ENCODE measurements around the gene NUDT21. TPM values are rescaled to one million over a fixed set of nuclear protein-coding genes. Genes with fewer than 3 reads are reported as not detected.

The NUDT21 gene
- total RNA-seq, 4 donors from 2014 or later: 24.3 to 71.5 (median 35.9) TPM

DNA sequence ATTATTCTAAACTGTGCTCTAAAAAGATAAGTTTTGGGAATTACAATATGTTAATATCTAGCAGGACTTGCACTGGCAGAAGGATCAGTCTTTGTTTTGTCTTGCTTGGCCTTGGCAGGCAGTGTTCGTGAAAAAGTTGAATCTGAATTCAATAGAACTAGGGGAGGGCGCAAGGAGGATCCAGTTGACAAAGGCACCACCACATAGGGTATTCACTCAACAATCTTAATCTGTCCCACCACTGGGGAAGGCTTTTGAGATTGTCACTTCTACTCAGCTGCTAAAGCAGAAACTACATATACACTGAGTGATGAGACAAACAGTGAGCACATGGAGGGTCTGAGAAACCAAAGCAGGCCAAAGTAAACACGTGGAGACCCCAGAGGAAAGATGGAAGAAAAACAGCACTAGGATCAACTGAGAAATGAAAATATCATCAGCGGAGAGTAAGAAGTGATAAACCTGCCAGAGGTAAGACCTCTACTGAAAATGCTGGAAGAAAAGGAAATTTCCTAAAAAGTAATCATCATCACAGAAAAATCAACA lies 28.2 kb downstream of the NUDT21 start:
- H3K4me3 ChIP-seq: peak overlapping the region in 3 of 4 donors; percentile 74 to 96 (median 91)
- TF ChIP-seq POLR2A (IDR thresholded peaks at IDR 0.05): no peak
- TF ChIP-seq, protein P1, sequence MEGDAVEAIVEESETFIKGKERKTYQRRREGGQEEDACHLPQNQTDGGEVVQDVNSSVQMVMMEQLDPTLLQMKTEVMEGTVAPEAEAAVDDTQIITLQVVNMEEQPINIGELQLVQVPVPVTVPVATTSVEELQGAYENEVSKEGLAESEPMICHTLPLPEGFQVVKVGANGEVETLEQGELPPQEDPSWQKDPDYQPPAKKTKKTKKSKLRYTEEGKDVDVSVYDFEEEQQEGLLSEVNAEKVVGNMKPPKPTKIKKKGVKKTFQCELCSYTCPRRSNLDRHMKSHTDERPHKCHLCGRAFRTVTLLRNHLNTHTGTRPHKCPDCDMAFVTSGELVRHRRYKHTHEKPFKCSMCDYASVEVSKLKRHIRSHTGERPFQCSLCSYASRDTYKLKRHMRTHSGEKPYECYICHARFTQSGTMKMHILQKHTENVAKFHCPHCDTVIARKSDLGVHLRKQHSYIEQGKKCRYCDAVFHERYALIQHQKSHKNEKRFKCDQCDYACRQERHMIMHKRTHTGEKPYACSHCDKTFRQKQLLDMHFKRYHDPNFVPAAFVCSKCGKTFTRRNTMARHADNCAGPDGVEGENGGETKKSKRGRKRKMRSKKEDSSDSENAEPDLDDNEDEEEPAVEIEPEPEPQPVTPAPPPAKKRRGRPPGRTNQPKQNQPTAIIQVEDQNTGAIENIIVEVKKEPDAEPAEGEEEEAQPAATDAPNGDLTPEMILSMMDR (IDR thresholded peaks at IDR 0.05 in 4 of 5, conservative IDR thresholded peaks at IDR 0.05 in 1 of 5): no peak
- in situ Hi-C loops (cut with MboI; ENCODE audit: low sequenced_read_pairs in 4 of 4) (loop anchor here in 1 of 4 donors (25.0 kb wide), 1 partner anchor 264 kb away; the partner anchor contains the start of gene MT1X), intact Hi-C loops (cut with DNase I; ENCODE audit: low total_unique reads) (loop anchor here (5.0 kb wide), 1 partner anchor 259 kb away; the partner anchor contains the start of gene MT1X)
- H3K4me1 ChIP-seq: peaks cover 52 to 54% of the 10 kb centered on the region in 2 donors
- H3K27me3 ChIP-seq: no peaks in the 10 kb centered on the region
- peak overlapping the region; percentile 87 to 96 (median 96) for H3K27ac ChIP-seq
- no peaks in the 10 kb centered on the region for H3K9me3 ChIP-seq
- ATAC-seq (no peak), DNase-seq (no peak)
- H3K36me3 ChIP-seq: no peaks in the 10 kb centered on the region

DNA sequence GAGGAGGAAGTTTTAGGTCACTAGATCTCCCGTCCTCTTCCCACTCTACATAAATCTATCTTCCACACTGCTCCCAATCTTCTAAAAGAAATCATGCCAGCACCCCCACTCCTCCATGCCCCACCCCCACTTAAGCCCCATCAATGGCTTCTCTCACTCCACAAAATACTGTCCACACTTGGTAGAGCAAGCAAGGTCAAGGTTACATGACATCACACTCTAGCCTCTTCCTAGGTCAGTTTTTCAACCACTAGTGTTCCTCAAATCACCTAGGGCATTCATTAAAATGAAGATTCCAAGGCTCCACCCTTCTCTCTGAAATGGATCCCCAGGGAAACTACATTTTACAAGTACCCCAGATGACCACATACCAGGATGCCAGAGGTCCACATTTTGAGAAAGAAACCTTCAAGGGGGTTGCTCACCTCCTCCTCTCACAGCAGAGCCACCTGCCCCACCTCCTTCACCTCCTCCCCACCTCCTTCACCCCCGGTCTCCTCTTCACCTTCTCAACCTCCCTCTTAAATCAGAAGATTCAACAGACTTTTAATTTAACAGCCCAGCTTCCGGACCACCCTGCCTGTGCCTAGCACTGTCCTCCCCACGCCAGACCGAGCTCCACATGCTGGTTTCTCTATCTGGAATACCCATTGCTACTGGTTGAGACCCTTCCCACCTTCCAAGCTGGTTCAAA lies 29.0 kb downstream of the NUDT21 start:
- in situ Hi-C loops (cut with MboI; ENCODE audit: low sequenced_read_pairs in 4 of 4): loop anchor here in 1 of 4 donors (25.0 kb wide), 1 partner anchor 265 kb away; the partner anchor contains the start of gene MT1X
- H3K27me3 ChIP-seq: no peaks in the 10 kb centered on the region
- peak overlapping the region in 1 of 4 donors; percentile 96 for H3K4me3 ChIP-seq
- H3K4me1 ChIP-seq: peaks cover 54 to 58% of the 10 kb centered on the region in 2 donors
- intact Hi-C loops (cut with DNase I; ENCODE audit: low total_unique reads): loop anchor here (5.0 kb wide), 1 partner anchor 260 kb away; the partner anchor contains the start of gene MT1X
- ATAC-seq: no peak
- TF ChIP-seq, protein P1 (IDR thresholded peaks at IDR 0.05 in 4 of 5, conservative IDR thresholded peaks at IDR 0.05 in 1 of 5): no peak
- no peak for TF ChIP-seq POLR2A (IDR thresholded peaks at IDR 0.05)
- H3K36me3 ChIP-seq: no peaks in the 10 kb centered on the region
- DNase-seq: no peak
- no peaks in the 10 kb centered on the region for H3K9me3 ChIP-seq
- H3K27ac ChIP-seq: peak overlapping the region in 3 of 4 donors; percentile 60 to 96 (median 96)

DNA sequence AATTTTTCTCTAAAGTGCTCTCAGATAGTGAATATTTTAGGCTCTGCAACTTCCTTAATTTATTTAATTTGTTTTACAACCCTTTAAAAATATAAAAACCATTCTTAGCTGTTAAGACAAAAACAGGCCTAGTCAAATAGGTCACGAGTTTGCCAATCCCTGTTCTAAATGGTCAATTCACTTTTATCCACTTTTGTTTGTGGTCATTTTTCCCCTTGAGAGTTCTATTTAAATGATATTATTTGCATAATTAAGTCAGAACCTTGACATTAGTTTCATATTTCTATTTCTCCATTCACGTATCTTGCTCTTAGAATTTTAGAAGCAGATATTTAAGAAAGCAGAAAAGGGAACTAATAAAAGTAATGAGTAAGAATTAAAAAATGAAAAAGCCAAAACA lies 29.8 kb downstream of the NUDT21 start:
- peak overlapping the region in 2 of 4 donors; percentile 60 to 96 for H3K27ac ChIP-seq
- intact Hi-C loops (cut with DNase I; ENCODE audit: low total_unique reads): loop anchor here (5.0 kb wide), 1 partner anchor 261 kb away; the partner anchor contains the start of gene MT1X
- peaks cover 59 to 63% of the 10 kb centered on the region in 2 donors for H3K4me1 ChIP-seq
- H3K9me3 ChIP-seq: no peaks in the 10 kb centered on the region
- no peaks in the 10 kb centered on the region for H3K27me3 ChIP-seq
- ATAC-seq (no peak), DNase-seq (no peak)
- TF ChIP-seq, protein P1 (IDR thresholded peaks at IDR 0.05 in 4 of 5, conservative IDR thresholded peaks at IDR 0.05 in 1 of 5): no peak
- no peak for TF ChIP-seq POLR2A (IDR thresholded peaks at IDR 0.05)
- in situ Hi-C loops (cut with MboI; ENCODE audit: low sequenced_read_pairs in 4 of 4): loop anchor here in 1 of 4 donors (25.0 kb wide), 1 partner anchor 266 kb away; the partner anchor contains the start of gene MT1X
- no peaks in the 10 kb centered on the region for H3K36me3 ChIP-seq
- no peak overlapping the region for H3K4me3 ChIP-seq

DNA sequence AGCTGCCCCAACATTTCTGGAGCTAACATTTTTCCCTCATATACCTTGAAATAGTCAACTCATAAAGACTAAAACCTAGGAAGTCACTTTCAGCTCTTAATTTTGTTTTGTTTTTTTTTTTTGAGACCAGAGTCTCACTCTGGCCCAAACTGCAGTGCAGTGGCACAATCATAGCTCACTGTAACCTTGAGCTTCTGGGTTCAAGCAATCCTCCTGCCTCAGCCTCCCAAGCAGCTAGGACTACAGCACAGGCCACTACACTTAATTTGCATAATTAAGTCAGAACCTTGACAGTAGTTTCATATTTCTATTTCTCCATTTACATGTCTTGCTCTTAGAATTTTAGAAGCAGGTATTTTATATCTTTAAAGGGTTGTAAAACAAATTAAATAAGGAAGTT lies 30.5 kb downstream of the NUDT21 start:
- Histone ChIP-seq H3K27me3 (no peaks in the 10 kb centered on the region), H3K27ac (peak overlapping the region; percentile 54 to 96 (median 60)), H3K4me3 (no peak overlapping the region), H3K9me3 (no peaks in the 10 kb centered on the region), H3K36me3 (no peaks in the 10 kb centered on the region), H3K4me1 (peaks cover 66 to 70% of the 10 kb centered on the region in 2 donors)
- no peak for ATAC-seq
- in situ Hi-C loops (cut with MboI; ENCODE audit: low sequenced_read_pairs in 4 of 4): loop anchor here in 1 of 4 donors (25.0 kb wide), 1 partner anchor 267 kb away; the partner anchor contains the start of gene MT1X
- no peak for DNase-seq
- intact Hi-C loops (cut with DNase I; ENCODE audit: low total_unique reads): loop anchor here (5.0 kb wide), 1 partner anchor 262 kb away; the partner anchor contains the start of gene MT1X
- no peak for TF ChIP-seq POLR2A (IDR thresholded peaks at IDR 0.05)
- TF ChIP-seq, protein P1 (IDR thresholded peaks at IDR 0.05 in 4 of 5, conservative IDR thresholded peaks at IDR 0.05 in 1 of 5): no peak

Data from gastrocnemius medialis (tissue), 4 donors.